ES-I3 (cell line): Measurements from ENCODE around the gene FGF14.
"Not testable (repeated sequence)": the region's sequence is repeated elsewhere in the genome, so short reads cannot be mapped to it uniquely, and the experiment has no call there.

ENCODE experiments used
- H3K36me3 ChIP-seq: 2 replicates; pipeline ENCODE4 v1.6.1; 2013; ENCODE audit warnings: mild to moderate bottlenecking, low read length, control low read depth, moderate library complexity; ENCODE audit not compliant: insufficient read depth
- H3K4me1 ChIP-seq: 2 replicates; pipeline ENCODE4 v1.6.1; 2013; ENCODE audit warnings: mild to moderate bottlenecking, control low read depth, low read length; ENCODE audit not compliant: insufficient read depth
- H3K9ac ChIP-seq: 2 replicates; pipeline ENCODE4 v1.6.1; 2013; ENCODE audit warnings: low read depth, mild to moderate bottlenecking, low read length, moderate library complexity
- H3K9me3 ChIP-seq: 2 replicates; pipeline ENCODE4 v1.6.1; 2013; ENCODE audit warnings: mild to moderate bottlenecking, low read length, moderate library complexity; ENCODE audit not compliant: control insufficient read depth, insufficient read depth

Gene FGF14

GRCh38 chr13:101845245-101846020 lies 556.4 kb downstream of the FGF14 start:
- no peaks in the 10 kb centered on the region for H3K36me3 ChIP-seq
- peaks cover 31% of the 10 kb centered on the region for H3K4me1 ChIP-seq
- H3K9ac ChIP-seq = no peak overlapping the region
- H3K9me3 ChIP-seq = no peaks in the 10 kb centered on the region

DNA sequence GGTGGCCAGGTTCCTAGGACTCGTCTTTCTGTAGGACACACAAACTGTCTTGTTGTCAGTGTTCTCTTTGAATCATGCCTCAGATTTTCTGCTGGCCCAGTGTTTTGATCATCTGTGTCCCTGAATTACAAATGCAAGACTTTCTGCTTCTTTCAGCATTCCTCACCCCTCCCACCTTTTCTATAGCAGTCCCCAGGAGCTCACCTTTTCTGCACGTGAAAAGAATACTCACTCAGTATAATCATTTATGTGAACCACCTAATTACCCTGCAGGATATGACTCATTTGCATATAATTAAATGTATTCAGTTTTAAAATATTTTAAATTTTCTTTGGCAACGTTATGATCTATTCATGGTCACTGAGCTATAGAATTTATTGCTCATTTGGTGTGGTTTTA lies 560.1 kb downstream of the FGF14 start:
- no peaks in the 10 kb centered on the region for H3K36me3 ChIP-seq
- no peak overlapping the region for H3K9ac ChIP-seq
- peaks cover 26% of the 10 kb centered on the region for H3K4me1 ChIP-seq
- no peaks in the 10 kb centered on the region for H3K9me3 ChIP-seq

DNA sequence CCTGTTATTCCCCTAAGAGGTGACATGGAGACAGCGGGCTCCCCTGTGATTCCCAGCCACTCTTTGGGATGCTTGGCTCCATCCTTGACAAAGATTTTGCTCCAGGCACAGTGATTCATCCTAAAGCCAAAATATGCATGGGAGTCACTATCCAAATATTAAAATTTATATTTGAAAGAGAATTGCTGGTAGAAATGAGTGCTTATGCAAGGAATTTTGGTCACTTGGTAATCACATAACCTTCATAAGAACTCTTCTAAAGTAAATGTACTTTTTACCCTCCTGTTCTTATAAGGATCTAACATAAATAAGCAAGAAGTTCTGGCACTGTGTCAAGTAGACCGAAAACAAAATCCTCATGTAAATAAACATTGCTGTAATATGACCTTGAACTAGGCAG lies 563.5 kb downstream of the FGF14 start:
- no peaks in the 10 kb centered on the region for H3K36me3 ChIP-seq

GRCh38 chr13:101837778-101838177 lies 564.1 kb downstream of the FGF14 start:
- H3K9me3 ChIP-seq, H3K36me3 ChIP-seq, H3K9ac ChIP-seq: not testable (repeated sequence)
- H3K4me1 ChIP-seq = peaks cover 14% of the 10 kb centered on the region; the same call in 1 of the 2 replicates

More for the DNA sequence above, 563.5 kb downstream of the FGF14 start:
- Histone ChIP-seq H3K4me1 (peaks cover 14% of the 10 kb centered on the region; the same call in 1 of the 2 replicates), H3K9ac (no peak overlapping the region), H3K9me3 (no peaks in the 10 kb centered on the region)

DNA sequence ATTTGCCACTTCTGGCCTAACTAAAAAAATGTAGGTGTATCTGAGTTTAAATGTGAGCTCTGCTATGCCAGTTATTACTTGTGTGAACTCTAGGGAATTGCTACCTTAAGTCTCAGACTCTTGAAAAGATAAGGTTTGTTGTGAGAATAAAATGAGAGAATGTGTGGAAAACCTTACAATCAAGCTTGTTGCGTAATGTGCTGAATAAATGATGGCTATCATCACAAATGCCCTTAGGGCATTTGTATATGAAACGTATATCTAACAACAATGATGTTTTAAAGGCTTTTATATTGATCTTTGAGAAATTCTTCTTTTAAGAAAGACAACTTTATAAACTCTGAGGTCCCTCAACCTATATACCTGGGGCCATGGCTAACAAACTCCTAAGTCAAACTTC lies 564.6 kb downstream of the FGF14 start:
- H3K9me3 ChIP-seq = no peaks in the 10 kb centered on the region
- H3K36me3 ChIP-seq = no peaks in the 10 kb centered on the region
- peaks cover 11% of the 10 kb centered on the region; the same call in 1 of the 2 replicates for H3K4me1 ChIP-seq
- H3K9ac ChIP-seq = no peak overlapping the region

- Histone ChIP-seq H3K36me3 (no peaks in the 10 kb centered on the region), H3K9ac (no peak overlapping the region), H3K4me1 (no peaks in the 10 kb centered on the region), H3K9me3 (no peaks in the 10 kb centered on the region)
Observed at GRCh38 chr13:101835920-101836319, 565.9 kb downstream of the FGF14 start.

GRCh38 chr13:101833671-101834070 lies 568.2 kb downstream of the FGF14 start:
- Histone ChIP-seq H3K4me1 (no peaks in the 10 kb centered on the region), H3K36me3 (no peaks in the 10 kb centered on the region), H3K9ac (no peak overlapping the region), H3K9me3 (peaks cover 6% of the 10 kb centered on the region; the same call in 1 of the 2 replicates)

- Histone ChIP-seq H3K4me1 (no peaks in the 10 kb centered on the region), H3K9ac (no peak overlapping the region), H3K36me3 (no peaks in the 10 kb centered on the region), H3K9me3 (peaks cover 6% of the 10 kb centered on the region; the same call in 1 of the 2 replicates)
Observed at GRCh38 chr13:101830035-101830434, 571.8 kb downstream of the FGF14 start.

GRCh38 chr13:101829484-101829883 lies 572.4 kb downstream of the FGF14 start:
- peaks cover 6% of the 10 kb centered on the region; the same call in 1 of the 2 replicates for H3K9me3 ChIP-seq
- no peaks in the 10 kb centered on the region for H3K4me1 ChIP-seq
- no peak overlapping the region for H3K9ac ChIP-seq
- H3K36me3 ChIP-seq = no peaks in the 10 kb centered on the region

GRCh38 chr13:101828119-101828518 lies 573.7 kb downstream of the FGF14 start:
- H3K4me1 ChIP-seq = no peaks in the 10 kb centered on the region
- H3K36me3 ChIP-seq = no peaks in the 10 kb centered on the region
- H3K9me3 ChIP-seq = peaks cover 6% of the 10 kb centered on the region; the same call in 1 of the 2 replicates
- no peak overlapping the region for H3K9ac ChIP-seq

GRCh38 chr13:101817898-101818297 lies 584.0 kb downstream of the FGF14 start:
- no peaks in the 10 kb centered on the region for H3K4me1 ChIP-seq
- no peaks in the 10 kb centered on the region for H3K36me3 ChIP-seq
- H3K9ac ChIP-seq = no peak overlapping the region
- H3K9me3 ChIP-seq = no peaks in the 10 kb centered on the region

DNA sequence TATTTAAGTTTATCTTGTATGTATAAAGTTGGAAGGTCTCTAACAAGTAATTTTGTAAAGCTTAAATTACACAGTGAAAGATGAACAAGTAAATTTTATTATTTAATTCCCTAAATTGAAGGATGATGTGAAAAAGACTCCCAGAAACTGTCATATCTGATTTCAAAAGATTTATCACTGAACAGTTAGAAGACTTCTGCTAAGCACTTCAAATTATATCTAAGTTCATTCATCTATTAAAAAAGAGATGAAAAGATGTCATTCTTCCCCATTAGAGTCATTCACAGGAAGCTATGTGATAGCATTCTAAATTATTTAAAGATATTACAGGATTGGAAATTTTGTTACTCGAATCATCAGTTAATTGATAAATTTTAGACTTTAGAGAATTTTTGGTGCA lies 590.0 kb downstream of the FGF14 start:
- Histone ChIP-seq H3K36me3 (no peaks in the 10 kb centered on the region), H3K9me3 (no peaks in the 10 kb centered on the region), H3K9ac (no peak overlapping the region), H3K4me1 (no peaks in the 10 kb centered on the region)

GRCh38 chr13:101811284-101811839 lies 590.5 kb downstream of the FGF14 start:
- Histone ChIP-seq H3K9me3 (no peaks in the 10 kb centered on the region), H3K4me1 (no peaks in the 10 kb centered on the region), H3K36me3 (no peaks in the 10 kb centered on the region), H3K9ac (no peak overlapping the region)

- H3K36me3 ChIP-seq = no peaks in the 10 kb centered on the region
- peaks cover 5% of the 10 kb centered on the region; the same call in 1 of the 2 replicates for H3K4me1 ChIP-seq
- H3K9ac ChIP-seq = no peak overlapping the region
- no peaks in the 10 kb centered on the region for H3K9me3 ChIP-seq
Observed at GRCh38 chr13:101799196-101799595, 602.7 kb downstream of the FGF14 start.

- no peaks in the 10 kb centered on the region for H3K9me3 ChIP-seq
- H3K36me3 ChIP-seq = no peaks in the 10 kb centered on the region
- no peak overlapping the region for H3K9ac ChIP-seq
- peaks cover 5% of the 10 kb centered on the region; the same call in 1 of the 2 replicates for H3K4me1 ChIP-seq
Observed at GRCh38 chr13:101798437-101798836, 603.4 kb downstream of the FGF14 start.
